PC-3 (cell line): ENCODE results near the gene CHMP6. TPM values are rescaled to one million over a fixed set of nuclear protein-coding genes. Genes with fewer than 3 reads are reported as not detected.

Experiments
- ATAC-seq: fragments of 200-7000 bp; cut with Tn5 transposase; 2 replicates; pipeline ENCODE4 v1.9.1; 2020; ENCODE audit warnings: mild to moderate bottlenecking, moderate library complexity
- BruUV-seq: library from RNA; stranded (reverse); fragments of 400-500 nt; replicated peaks from 2 replicates; lab custom pipeline; 2021; lab: Mats Ljungman, UMichigan
- CTCF ChIA-PET: fragments of 300-600 bp; sonication (Branson Sonifier 250); formaldehyde crosslinking; loops from one replicate; lab custom pipeline; 2022; ENCODE audit warnings: antibody characterized with exemption; lab: Charles Lee
- POLR2A ChIA-PET: fragments of 300-600 bp; sonication (Branson Sonifier 250); formaldehyde crosslinking; loops from one replicate; lab custom pipeline; 2022; ENCODE audit warnings: antibody characterized with exemption; ENCODE audit not compliant: unreplicated experiment; lab: Charles Lee
- DNase-seq: peaks from one replicate; pipeline ENCODE4 v3.0.0-alpha.2; 2015
- H2AFZ ChIP-seq: fragments of 300-600 bp; sonication (generic); 2 replicates; pipeline ENCODE4 v1.6.0; 2016; ENCODE audit warnings: antibody characterized with exemption, low read length
- H3F3A ChIP-seq: fragments of 300-600 bp; sonication (generic); one replicate; pipeline ENCODE4 v1.6.0; 2017; ENCODE audit warnings: antibody characterized with exemption, low read length, control low read depth, mild to moderate bottlenecking; ENCODE audit not compliant: unreplicated experiment
- H3K27ac ChIP-seq: fragments of 300-600 bp; sonication (generic); 2 replicates; pipeline ENCODE4 v1.5.1; 2016; ENCODE audit warnings: mild to moderate bottlenecking, low read length
- H3K27me3 ChIP-seq: fragments of 300-600 bp; sonication (generic); 2 replicates; pipeline ENCODE4 v1.6.1; 2016; ENCODE audit warnings: low read length, mixed read lengths
- H3K36me3 ChIP-seq: fragments of 300-600 bp; sonication (generic); 2 replicates; pipeline ENCODE4 v1.6.1; 2016; ENCODE audit warnings: low read depth, mixed run types, low read length, mixed read lengths
- H3K4me1 ChIP-seq: fragments of 300-600 bp; sonication (generic); 2 replicates; pipeline ENCODE4 v1.5.1; 2016; ENCODE audit warnings: low read length; ENCODE audit not compliant: insufficient read depth
- H3K4me2 ChIP-seq: fragments of 300-600 bp; sonication (generic); 2 replicates; pipeline ENCODE4 v1.6.0; 2016; ENCODE audit warnings: low read length
- H3K4me3 ChIP-seq: fragments of 300-600 bp; sonication (generic); 2 replicates; pipeline ENCODE4 v1.5.1; 2016; ENCODE audit warnings: mild to moderate bottlenecking, low read length, mixed read lengths
- H3K79me2 ChIP-seq: fragments of 300-600 bp; sonication (generic); 2 replicates; pipeline ENCODE4 v1.6.1; 2017; ENCODE audit warnings: low read length, mixed read lengths
- H3K9ac ChIP-seq: fragments of 300-600 bp; sonication (generic); 2 replicates; pipeline ENCODE4 v1.6.0; 2016; ENCODE audit warnings: mild to moderate bottlenecking, low read length
- H3K9me2 ChIP-seq: fragments of 300-600 bp; sonication (generic); replicated peaks from 2 replicates; pipeline ENCODE4 v1.6.1; 2016; ENCODE audit warnings: mixed run types, low read length, mixed read lengths
- H3K9me3 ChIP-seq: fragments of 300-600 bp; sonication (generic); 2 replicates; pipeline ENCODE4 v1.6.1; 2016; ENCODE audit warnings: low read length, mixed read lengths
- H4K20me1 ChIP-seq: fragments of 300-600 bp; sonication (generic); 2 replicates; pipeline ENCODE4 v1.6.1; 2016; ENCODE audit warnings: low read length, mixed read lengths
- CTCF ChIP-seq: fragments of 300-600 bp; sonication (generic); conservative IDR thresholded peaks from 2 replicates; pipeline ENCODE4 v1.5.1; 2017; ENCODE audit warnings: antibody characterized with exemption, low read depth, mild to moderate bottlenecking, low read length
- EZH2 ChIP-seq: fragments of 300-600 bp; sonication (generic); IDR thresholded peaks from one replicate; pipeline ENCODE4 v1.6.1; 2017; ENCODE audit warnings: antibody characterized with exemption, mild to moderate bottlenecking, low read length; ENCODE audit not compliant: unreplicated experiment
- EZH2phosphoT487 ChIP-seq: fragments of 300-600 bp; sonication (generic); IDR thresholded peaks from 2 replicates; pipeline ENCODE4 v1.6.1; 2018; ENCODE audit warnings: mild to moderate bottlenecking, antibody characterized with exemption, low read length, borderline replicate concordance
- intact Hi-C: fragments of 100-400 bp; cut with micrococcal nuclease; formaldehyde crosslinking; loops from 2 replicates; pipeline ENCODE4 v1.9.0; 2023
- total RNA-seq: library from RNA; depleted of rRNA; stranded (reverse); fragments of >200 nt; gene quantifications from 2 replicates; pipeline ENCODE4 v1.2.3, GENCODE V29; 2014

CHMP6 gene
- total RNA-seq, 1 experiment from 2014 or later = 26.1 TPM

- Histone ChIP-seq H3K4me3 (no peak overlapping the region), H3K27ac (no peak overlapping the region), H3K9me2 (no peaks in the 10 kb centered on the region), H3K4me2 (no peak overlapping the region), H3K36me3 (no peaks in the 10 kb centered on the region; the same call in 1 of the 2 replicates), H4K20me1 (no peaks in the 10 kb centered on the region), H3K9me3 (no peaks in the 10 kb centered on the region), H3F3A (no peaks in the 10 kb centered on the region), H3K79me2 (no peaks in the 10 kb centered on the region), H3K9ac (no peak overlapping the region), H3K27me3 (no peaks in the 10 kb centered on the region), H3K4me1 (no peaks in the 10 kb centered on the region), H2AFZ (no peak overlapping the region)
- intact Hi-C loops = no loop called here
- no peak for ATAC-seq
- no peak for DNase-seq
- no TSS peak for BruUV-seq
- ChIA-PET CTCF (no interaction called here), POLR2A (no interaction called here)
- TF ChIP-seq EZH2 (no peak), EZH2phosphoT487 (no peak), CTCF (no peak)
These were observed 45.2 kb upstream of the CHMP6 start for GRCh38 chr17:80946449-80946848.

GRCh38 chr17:80947200-80947940 is 44.3 kb upstream of the CHMP6 start:
- BruUV-seq = no TSS peak
- no peaks in the 10 kb centered on the region for H3F3A ChIP-seq
- no peak overlapping the region for H2AFZ ChIP-seq
- ATAC-seq = no peak
- no peak overlapping the region for H3K27ac ChIP-seq
- ChIA-PET CTCF (no interaction called here), POLR2A (no interaction called here)
- no peaks in the 10 kb centered on the region for H3K79me2 ChIP-seq
- H3K9me2 ChIP-seq = no peaks in the 10 kb centered on the region
- DNase-seq = no peak
- no peaks in the 10 kb centered on the region for H4K20me1 ChIP-seq
- H3K9me3 ChIP-seq = no peaks in the 10 kb centered on the region
- no peaks in the 10 kb centered on the region for H3K27me3 ChIP-seq
- TF ChIP-seq EZH2 (no peak), EZH2phosphoT487 (no peak), CTCF (no peak)
- H3K4me3 ChIP-seq = no peak overlapping the region
- H3K4me2 ChIP-seq = no peak overlapping the region
- no peaks in the 10 kb centered on the region for H3K4me1 ChIP-seq
- intact Hi-C loops = no loop called here
- H3K36me3 ChIP-seq = no peaks in the 10 kb centered on the region; the same call in 1 of the 2 replicates
- no peak overlapping the region for H3K9ac ChIP-seq
